ENCODE data around the gene INSYN1. TPM values are rescaled to one million over a fixed set of nuclear protein-coding genes. Genes with fewer than 3 reads are reported as not detected.

INSYN1 gene
- total and polyA plus RNA-seq, 2 donors (not counting 1 experiment from before 2014, with no cell fraction given): not detected

GRCh38 chr15:73686781-73687256, 66.3 kb downstream of the INSYN1 start:
- H2AFZ ChIP-seq (ENCODE audit: insufficient read depth, low read depth, low read length, poor library complexity, severe bottlenecking): no peak overlapping the region
- H3K4me2 ChIP-seq (replicated peaks; ENCODE audit: low read depth, low read length, poor library complexity, severe bottlenecking): no peak overlapping the region
- ChIA-PET CTCF (interaction anchor here (0.8 to 2.0 kb wide), 4 partner anchors 9 to 19 kb away, joined by 3 to 6 read pairs (median 4); no protein-coding TSS in a partner anchor), POLR2A (no interaction called here)
- H3K4me3 Mint-ChIP-seq: no peak overlapping the region
- DNase-seq (no peak), ATAC-seq (ENCODE audit: low read depth) (no peak)
- TF ChIP-seq CTCF (IDR thresholded peaks at IDR 0.05) (no peak), EZH2 (IDR thresholded peaks at IDR 0.05; ENCODE audit: borderline replicate concordance, insufficient read depth, low read depth, low read length, poor library complexity, severe bottlenecking) (no peak)
- H3K27me3 ChIP-seq (replicated peaks in 1 of 4; ENCODE audit: control extremely low read depth in 1 of 4, control insufficient read depth in 3 of 4, insufficient read depth in 4 of 4, low read length in 3 of 4): peaks cover 0 to 47% (median 21%) of the 10 kb centered on the region in 4 experiments
- H3K4me1 ChIP-seq (ENCODE audit: control insufficient read depth in 2 of 2, insufficient read depth in 2 of 2, low read length in 2 of 2): peaks cover 9 to 12% of the 10 kb centered on the region in 2 donors
- H3K36me3 ChIP-seq (replicated peaks in 1 of 2; ENCODE audit: control extremely low read depth in 1 of 2, control insufficient read depth in 1 of 2, extremely low read depth in 1 of 2, insufficient read depth in 2 of 2, low read length in 1 of 2): no peaks in the 10 kb centered on the region
- H3K9me3 Mint-ChIP-seq (ENCODE audit: insufficient read depth): no peaks in the 10 kb centered on the region
- H3K27me3 Mint-ChIP-seq: peaks cover 48% of the 10 kb centered on the region
- H3K27ac Mint-ChIP-seq: no peak overlapping the region
- 80% methylated on average over 1 of the region's 4 CpGs for WGBS (ENCODE audit: insufficient coverage)
- H3K79me2 ChIP-seq (ENCODE audit: control insufficient read depth, insufficient read depth, low read length): no peaks in the 10 kb centered on the region
- H3K27ac ChIP-seq (ENCODE audit: low read length in 2 of 2): no peak overlapping the region
- H4K20me1 ChIP-seq (ENCODE audit: control insufficient read depth, insufficient read depth, low read length, poor library complexity, severe bottlenecking): no peaks in the 10 kb centered on the region
- peaks cover 8% of the 10 kb centered on the region for H3K4me1 Mint-ChIP-seq
- intact Hi-C loops (cut with micrococcal nuclease): no loop called here
- no peaks in the 10 kb centered on the region for H3K9me3 ChIP-seq (ENCODE audit: control extremely low read depth in 1 of 3, control insufficient read depth in 2 of 3, insufficient read depth in 1 of 3, low read length in 2 of 3)
- H3K9ac ChIP-seq (ENCODE audit: low read length): no peak overlapping the region
- no peak overlapping the region for H3K4me3 ChIP-seq (ENCODE audit: control extremely low read depth in 1 of 5, extremely low read depth in 1 of 5, insufficient read depth in 1 of 5, low read depth in 2 of 5, low read length in 4 of 5)

- H3K27me3 ChIP-seq (replicated peaks in 1 of 4; ENCODE audit: control extremely low read depth in 1 of 4, control insufficient read depth in 3 of 4, insufficient read depth in 4 of 4, low read length in 3 of 4): peaks cover 0 to 47% (median 23%) of the 10 kb centered on the region in 4 experiments
- no peak overlapping the region for H2AFZ ChIP-seq (ENCODE audit: insufficient read depth, low read depth, low read length, poor library complexity, severe bottlenecking)
- TF ChIP-seq EZH2 (IDR thresholded peaks at IDR 0.05; ENCODE audit: borderline replicate concordance, insufficient read depth, low read depth, low read length, poor library complexity, severe bottlenecking) (no peak), CTCF (IDR thresholded peaks at IDR 0.05) (no peak)
- H3K4me2 ChIP-seq (replicated peaks; ENCODE audit: low read depth, low read length, poor library complexity, severe bottlenecking): no peak overlapping the region
- 90% methylated on average over 6 of the region's 6 CpGs for WGBS (ENCODE audit: insufficient coverage)
- Mint-ChIP-seq H3K9me3 (ENCODE audit: insufficient read depth) (no peaks in the 10 kb centered on the region), H3K4me3 (no peak overlapping the region), H3K27me3 (peaks cover 57% of the 10 kb centered on the region), H3K4me1 (peaks cover 8% of the 10 kb centered on the region), H3K27ac (no peak overlapping the region)
- ATAC-seq (ENCODE audit: low read depth) (no peak), DNase-seq (no peak)
- ChIA-PET POLR2A (no interaction called here), CTCF (interaction anchor here (0.8 to 1.3 kb wide), 3 partner anchors 11 to 19 kb away, joined by 3 to 6 read pairs (median 4); no protein-coding TSS in a partner anchor)
- H3K27ac ChIP-seq (ENCODE audit: low read length in 2 of 2): no peak overlapping the region
- H3K4me3 ChIP-seq (ENCODE audit: control extremely low read depth in 1 of 5, extremely low read depth in 1 of 5, insufficient read depth in 1 of 5, low read depth in 2 of 5, low read length in 4 of 5): no peak overlapping the region
- H3K4me1 ChIP-seq (ENCODE audit: control insufficient read depth in 2 of 2, insufficient read depth in 2 of 2, low read length in 2 of 2): peaks cover 9 to 12% of the 10 kb centered on the region in 2 donors
- H3K9me3 ChIP-seq (ENCODE audit: control extremely low read depth in 1 of 3, control insufficient read depth in 2 of 3, insufficient read depth in 1 of 3, low read length in 2 of 3): no peaks in the 10 kb centered on the region
- H3K79me2 ChIP-seq (ENCODE audit: control insufficient read depth, insufficient read depth, low read length): no peaks in the 10 kb centered on the region
- intact Hi-C loops (cut with micrococcal nuclease): no loop called here
- no peaks in the 10 kb centered on the region for H3K36me3 ChIP-seq (replicated peaks in 1 of 2; ENCODE audit: control extremely low read depth in 1 of 2, control insufficient read depth in 1 of 2, extremely low read depth in 1 of 2, insufficient read depth in 2 of 2, low read length in 1 of 2)
- H4K20me1 ChIP-seq (ENCODE audit: control insufficient read depth, insufficient read depth, low read length, poor library complexity, severe bottlenecking): no peaks in the 10 kb centered on the region
- no peak overlapping the region for H3K9ac ChIP-seq (ENCODE audit: low read length)
Observed at GRCh38 chr15:73685981-73686380, 67.2 kb downstream of the INSYN1 start.
